Occipital lobe (tissue), 2 donors: ENCODE data around the gene CLDN2. TPM values are rescaled to one million over a fixed set of nuclear protein-coding genes. Genes with fewer than 3 reads are reported as not detected.
"Not testable (repeated sequence)": the region's sequence is repeated elsewhere in the genome, so short reads cannot be mapped to it uniquely, and the experiment has no call there.

Source experiments
- DNase-seq: peaks from one replicate; lab custom pipeline; 2025; lab: John Stamatoyannopoulos, UW
- total RNA-seq: library from RNA; depleted of rRNA; stranded (reverse); fragments of >200 nt; gene quantifications from one replicate; pipeline ENCODE4 v1.2.3, GENCODE V29; 2014

Gene CLDN2
- total RNA-seq, 1 donor from 2014 or later, result not detected

DNA sequence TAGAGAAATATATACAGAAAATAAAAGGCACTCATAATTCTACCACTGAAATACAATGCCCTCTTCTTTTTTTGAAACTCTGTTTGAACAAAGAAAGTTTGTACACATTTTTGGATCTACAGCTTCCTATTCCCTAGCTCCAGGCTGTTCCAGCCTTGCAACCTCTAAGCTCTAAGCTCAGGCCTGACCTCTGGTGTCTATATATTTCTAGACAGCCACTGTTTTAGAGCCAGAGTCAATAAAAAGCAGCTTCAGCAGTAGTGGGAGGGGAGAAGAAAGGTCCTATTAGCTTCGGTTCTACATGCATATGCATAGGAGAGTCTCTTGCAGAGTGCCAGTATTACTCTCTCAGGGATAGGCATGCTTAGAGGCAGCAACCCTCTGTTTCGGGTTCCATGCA is 39.7 kb downstream of the CLDN2 start:
- DNase-seq, result no peak

DNA sequence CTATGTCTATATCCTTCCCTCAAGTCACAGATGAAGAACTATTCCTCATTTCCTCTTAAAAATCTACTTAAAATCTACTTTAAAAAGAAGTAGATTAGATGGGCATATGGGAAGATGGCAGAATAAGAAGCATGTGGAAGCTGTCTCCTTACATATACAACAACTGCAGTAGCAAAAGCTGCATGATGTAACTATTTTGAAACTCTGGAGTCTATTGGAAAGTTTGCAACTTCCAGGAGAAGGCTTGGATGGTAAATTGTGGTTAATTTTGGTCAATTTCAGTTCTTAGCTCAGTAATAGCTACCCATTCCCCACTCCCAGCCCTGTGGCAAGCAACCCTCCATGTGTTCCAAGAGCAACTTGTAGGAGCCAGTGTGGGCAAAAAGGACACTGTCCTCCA is 42.9 kb downstream of the CLDN2 start:
- DNase-seq, result no peak

DNA sequence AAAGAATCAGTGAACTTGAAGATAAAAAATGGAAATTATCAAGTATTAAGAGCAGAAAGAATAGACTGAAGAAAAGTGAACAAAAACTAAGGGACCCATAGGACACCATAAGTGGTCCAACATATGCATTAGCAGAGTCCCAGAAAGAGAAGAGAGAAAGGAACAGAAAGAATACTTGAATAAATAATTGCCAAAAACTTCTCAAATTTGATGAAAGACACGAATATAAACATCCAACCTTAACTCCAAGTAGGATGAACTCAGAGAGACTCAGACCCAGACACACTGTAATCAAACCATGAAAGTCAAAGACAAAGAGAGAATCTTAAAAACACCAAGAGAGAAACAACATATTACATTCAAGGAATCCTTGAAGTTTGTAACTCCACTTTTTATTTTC is 44.1 kb downstream of the CLDN2 start:
- no peak for DNase-seq

DNA sequence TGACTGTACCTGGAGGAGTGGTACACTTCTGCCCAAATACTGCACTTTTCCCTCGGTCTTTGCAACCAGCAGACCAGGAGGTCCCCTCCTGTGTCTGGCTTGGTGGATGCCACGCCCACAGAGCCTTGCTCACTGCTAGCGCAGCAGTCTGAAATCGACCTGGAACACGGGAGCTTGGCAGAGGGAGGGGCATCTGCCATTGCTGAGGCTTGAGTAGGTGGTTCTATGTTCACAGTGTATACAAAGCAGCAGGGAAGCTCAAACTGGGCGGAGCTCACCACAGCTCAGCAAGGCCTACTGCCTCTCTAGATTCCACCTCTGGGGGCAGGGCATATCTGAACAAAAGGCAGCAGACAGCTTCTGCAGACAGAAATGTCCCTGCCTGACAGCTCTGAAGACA is 46.3 kb downstream of the CLDN2 start:
- DNase-seq, result not testable (repeated sequence)

DNA sequence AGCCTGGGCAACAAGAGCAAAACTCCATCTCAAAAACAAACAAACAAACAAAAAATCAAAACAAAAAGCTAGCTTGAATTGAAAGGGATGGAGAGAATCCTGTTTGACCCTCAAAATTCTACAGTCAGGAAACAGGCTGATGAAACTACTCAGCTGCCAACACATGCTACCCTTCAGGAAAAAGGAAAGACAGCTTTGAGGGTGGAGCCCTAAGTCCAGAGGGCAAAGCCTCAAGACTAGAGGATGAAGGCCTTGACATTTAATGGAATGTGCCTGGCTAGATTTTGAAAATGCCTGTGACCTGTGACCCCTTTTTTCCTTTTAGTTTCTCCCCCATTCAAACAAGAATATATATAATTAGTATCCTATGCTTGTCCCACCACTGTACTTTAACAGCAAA is 52.7 kb downstream of the CLDN2 start:
- no peak for DNase-seq

DNA sequence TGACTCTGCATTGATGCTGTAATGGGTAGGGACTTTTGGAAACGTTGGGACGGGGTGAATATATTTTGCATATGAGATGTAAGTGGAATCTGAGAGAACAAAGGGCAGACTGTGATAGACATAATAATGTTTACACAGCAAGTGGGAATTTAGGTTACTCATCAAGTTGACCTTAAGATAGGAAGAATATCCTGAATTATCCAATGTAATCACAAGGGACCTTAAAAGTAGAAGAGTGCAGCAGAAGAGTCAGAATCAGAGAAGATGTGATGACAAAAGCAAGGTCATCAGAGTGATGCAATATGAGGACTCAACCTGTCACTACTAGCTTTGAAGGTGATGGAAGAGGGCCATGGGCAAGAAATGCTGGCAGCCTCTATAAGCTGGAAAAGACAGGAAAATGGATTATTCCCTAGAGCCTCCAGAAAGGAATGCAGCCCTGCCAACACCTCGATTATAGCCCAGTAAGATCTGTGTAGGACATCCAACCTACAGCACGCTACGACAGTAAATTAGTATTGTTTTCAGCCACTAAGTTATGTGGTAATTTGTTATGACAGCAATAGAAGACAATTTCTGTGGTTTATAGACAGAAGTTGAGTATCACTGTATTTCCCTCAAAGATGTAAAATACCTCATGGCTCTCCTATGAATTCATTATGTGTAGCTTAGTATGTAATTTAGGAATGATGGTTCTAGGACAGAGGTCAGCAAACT is 53.4 kb downstream of the CLDN2 start:
- no peak for DNase-seq

DNA sequence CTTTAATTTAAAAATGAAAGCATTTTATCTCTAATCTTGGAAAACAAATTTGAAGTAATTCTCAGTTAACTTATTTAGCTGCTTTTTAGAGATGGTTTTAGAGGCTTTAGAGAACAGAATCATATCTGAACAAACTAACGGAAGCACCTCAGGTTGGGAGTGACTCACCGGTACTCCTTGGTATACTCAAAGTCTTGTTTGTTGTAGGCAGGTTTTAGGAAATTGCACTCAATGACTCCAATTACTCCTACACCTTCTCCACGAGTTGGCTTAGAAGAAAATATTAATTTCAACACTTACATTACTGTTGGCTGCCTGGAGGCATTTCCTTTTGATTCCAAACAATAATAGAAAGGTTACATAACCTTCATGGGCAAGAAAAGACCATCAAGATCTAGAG is 56.2 kb downstream of the CLDN2 start:
- no peak for DNase-seq

Other genes with a start within 250 kb of the CLDN2 start
- gene RNF128, start 193.7 kb upstream of the CLDN2 start, total RNA-seq, result 1.2 TPM
- 0.78 TPM for gene TBC1D8B, start 117.7 kb upstream of the CLDN2 start, total RNA-seq
- not detected for gene RIPPLY1, start 17.1 kb upstream of the CLDN2 start, total RNA-seq
- 6.6 TPM for gene MORC4, start 79.8 kb downstream of the CLDN2 start, total RNA-seq
- gene RBM41, start 198.4 kb downstream of the CLDN2 start, total RNA-seq, result 29.9 TPM